PC-3 (cell line): ENCODE measurements around the gene ANGPTL2.

ENCODE experiments used
- EZH2 ChIP-seq: fragments of 300-600 bp; sonication (generic); IDR thresholded peaks from one replicate; pipeline ENCODE4 v1.6.1; 2017; ENCODE audit warnings: antibody characterized with exemption, mild to moderate bottlenecking, low read length; ENCODE audit not compliant: unreplicated experiment
- EZH2phosphoT487 ChIP-seq: fragments of 300-600 bp; sonication (generic); IDR thresholded peaks from 2 replicates; pipeline ENCODE4 v1.6.1; 2018; ENCODE audit warnings: mild to moderate bottlenecking, antibody characterized with exemption, low read length, borderline replicate concordance
- TF ChIP-seq, protein P1 (sequence below): fragments of 300-600 bp; sonication (generic); conservative IDR thresholded peaks from 2 replicates; pipeline ENCODE4 v1.5.1; 2017; ENCODE audit warnings: antibody characterized with exemption, low read depth, mild to moderate bottlenecking, low read length

GRCh38 chr9:127085186-127085585 is 37.2 kb downstream of the ANGPTL2 start:
- TF ChIP-seq, protein P1, sequence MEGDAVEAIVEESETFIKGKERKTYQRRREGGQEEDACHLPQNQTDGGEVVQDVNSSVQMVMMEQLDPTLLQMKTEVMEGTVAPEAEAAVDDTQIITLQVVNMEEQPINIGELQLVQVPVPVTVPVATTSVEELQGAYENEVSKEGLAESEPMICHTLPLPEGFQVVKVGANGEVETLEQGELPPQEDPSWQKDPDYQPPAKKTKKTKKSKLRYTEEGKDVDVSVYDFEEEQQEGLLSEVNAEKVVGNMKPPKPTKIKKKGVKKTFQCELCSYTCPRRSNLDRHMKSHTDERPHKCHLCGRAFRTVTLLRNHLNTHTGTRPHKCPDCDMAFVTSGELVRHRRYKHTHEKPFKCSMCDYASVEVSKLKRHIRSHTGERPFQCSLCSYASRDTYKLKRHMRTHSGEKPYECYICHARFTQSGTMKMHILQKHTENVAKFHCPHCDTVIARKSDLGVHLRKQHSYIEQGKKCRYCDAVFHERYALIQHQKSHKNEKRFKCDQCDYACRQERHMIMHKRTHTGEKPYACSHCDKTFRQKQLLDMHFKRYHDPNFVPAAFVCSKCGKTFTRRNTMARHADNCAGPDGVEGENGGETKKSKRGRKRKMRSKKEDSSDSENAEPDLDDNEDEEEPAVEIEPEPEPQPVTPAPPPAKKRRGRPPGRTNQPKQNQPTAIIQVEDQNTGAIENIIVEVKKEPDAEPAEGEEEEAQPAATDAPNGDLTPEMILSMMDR = no peak
- no peak for TF ChIP-seq EZH2phosphoT487
- no peak for TF ChIP-seq EZH2
